ENCODE data around the gene PYDC2. TPM values are rescaled to one million over a fixed set of nuclear protein-coding genes. Genes with fewer than 3 reads are reported as not detected.

PYDC2 gene
- total RNA-seq (2014; rRNA removed; shearing (Covaris generic)), result not detected in 2 replicates
- not detected in 2 replicates for polyA plus RNA-seq (2015; cell fraction: cytosol; rRNA removed)
- not detected in 2 replicates for polyA plus RNA-seq (2015; cell fraction: nucleus; rRNA removed)

DNA sequence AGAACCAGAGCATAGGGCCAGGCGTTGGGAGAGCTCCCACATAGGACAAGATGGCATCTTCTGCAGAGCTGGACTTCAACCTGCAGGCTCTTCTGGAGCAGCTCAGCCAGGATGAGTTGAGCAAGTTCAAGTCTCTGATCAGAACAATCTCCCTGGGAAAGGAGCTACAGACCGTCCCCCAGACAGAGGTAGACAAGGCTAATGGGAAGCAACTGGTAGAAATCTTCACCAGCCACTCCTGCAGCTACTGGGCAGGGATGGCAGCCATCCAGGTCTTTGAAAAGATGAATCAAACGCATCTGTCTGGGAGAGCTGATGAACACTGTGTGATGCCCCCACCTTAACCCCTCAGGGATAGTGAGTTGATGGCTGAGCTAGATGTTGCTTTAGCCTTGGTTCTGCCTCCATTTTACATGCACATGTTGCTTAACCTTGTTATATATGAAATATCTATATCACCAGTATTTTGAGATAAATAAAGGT lies at the start of gene PYDC2:
Gene PYDC2 (plus strand): TSS at position 51 of the 483 bp plus-strand sequence. CDS start 0 bp downstream, at position 51.
- in situ Hi-C loops (cut with HindIII; ENCODE audit: low pct_unique_long_range_greater_than_20kb, low sequenced_read_pairs), result no loop called here
- DNase-seq (ENCODE audit: low read depth, low spot score), result no peak

DNA sequence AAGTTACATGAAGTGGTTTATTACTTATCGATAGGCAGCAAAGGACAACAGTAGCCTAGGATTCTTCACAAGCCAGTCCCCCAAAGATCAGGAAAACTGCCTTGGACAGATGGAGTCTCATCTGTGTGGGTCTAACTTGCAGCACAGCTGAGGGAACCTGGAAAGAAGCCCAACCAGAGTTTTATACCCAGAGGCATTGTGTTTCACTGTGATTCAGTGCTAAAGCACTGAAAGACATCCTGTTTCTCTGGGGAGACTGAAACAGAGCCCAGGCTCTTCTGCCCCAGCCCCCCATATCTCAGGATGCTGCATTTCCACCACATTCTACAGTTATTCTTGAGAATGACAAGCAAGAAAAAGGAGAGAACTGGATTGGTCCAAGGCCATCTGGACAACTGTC lies 48.2 kb upstream of the PYDC2 start:
- no peak for DNase-seq (ENCODE audit: low read depth, low spot score)

DNA sequence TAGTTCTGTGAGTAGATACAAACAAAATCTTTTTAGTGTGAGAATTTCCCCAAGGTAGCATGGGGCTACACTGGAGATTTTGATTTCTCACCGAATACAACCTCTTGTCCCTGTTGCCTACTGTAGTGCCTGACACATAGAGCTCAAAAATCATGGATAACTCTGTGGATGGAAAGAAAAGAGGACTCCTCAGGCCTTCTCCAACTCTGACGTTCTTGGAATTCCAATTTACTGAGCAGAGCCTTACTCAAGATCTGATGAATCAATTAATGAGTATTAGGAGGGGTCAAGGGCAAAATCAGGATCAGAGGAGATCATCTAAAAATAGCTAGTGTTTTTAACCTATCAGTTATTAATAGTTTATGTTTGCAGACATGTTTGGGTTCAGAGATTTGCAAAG lies 46.7 kb upstream of the PYDC2 start:
- in situ Hi-C loops (cut with HindIII; ENCODE audit: low pct_unique_long_range_greater_than_20kb, low sequenced_read_pairs), result no loop called here
- no peak for DNase-seq (ENCODE audit: low read depth, low spot score)

More for the DNA sequence above, 48.2 kb upstream of the PYDC2 start:
- in situ Hi-C loops (cut with HindIII; ENCODE audit: low pct_unique_long_range_greater_than_20kb, low sequenced_read_pairs), result no loop called here

DNA sequence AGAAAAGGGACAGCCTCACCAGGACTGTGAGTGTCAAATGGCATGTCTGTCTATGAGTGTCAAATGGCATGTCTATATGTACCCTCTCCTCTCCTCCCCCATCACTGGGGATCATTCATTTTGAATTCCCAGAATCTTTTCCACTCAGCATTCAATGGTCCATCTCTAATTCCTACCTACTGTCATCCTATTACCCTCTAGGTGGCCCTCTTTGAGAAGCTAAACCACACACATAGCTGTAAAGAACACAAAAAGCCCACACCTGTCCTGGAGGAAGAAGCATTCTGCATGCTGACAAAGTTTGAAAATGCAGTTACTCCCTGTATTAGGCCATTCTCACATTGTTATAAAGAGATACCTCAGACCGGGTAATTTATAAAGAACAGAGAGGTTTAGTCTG lies 46.2 kb upstream of the PYDC2 start:
- in situ Hi-C loops (cut with HindIII; ENCODE audit: low pct_unique_long_range_greater_than_20kb, low sequenced_read_pairs), result no loop called here
- DNase-seq (ENCODE audit: low read depth, low spot score), result no peak

- in situ Hi-C loops (cut with HindIII; ENCODE audit: low pct_unique_long_range_greater_than_20kb, low sequenced_read_pairs), result no loop called here
- no peak for DNase-seq (ENCODE audit: low read depth, low spot score)
These were observed 45.4 kb upstream of the PYDC2 start for GRCh38 chr3:191415566-191415965.

DNA sequence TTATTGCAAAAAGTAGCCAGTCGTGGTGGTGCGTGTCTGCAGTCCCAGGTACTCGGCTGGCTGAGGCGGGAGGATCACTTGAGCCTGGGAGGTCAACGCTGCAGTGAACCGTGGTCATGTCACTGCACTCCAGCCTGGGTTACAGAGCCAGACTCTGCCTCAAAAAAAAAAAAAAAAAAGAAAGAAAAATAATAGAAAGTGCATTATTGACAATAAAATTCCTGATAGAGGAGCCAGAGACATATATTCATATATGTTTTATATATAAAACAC lies 43.6 kb upstream of the PYDC2 start:
- DNase-seq (ENCODE audit: low read depth, low spot score), result no peak
- in situ Hi-C loops (cut with HindIII; ENCODE audit: low pct_unique_long_range_greater_than_20kb, low sequenced_read_pairs), result no loop called here

DNA sequence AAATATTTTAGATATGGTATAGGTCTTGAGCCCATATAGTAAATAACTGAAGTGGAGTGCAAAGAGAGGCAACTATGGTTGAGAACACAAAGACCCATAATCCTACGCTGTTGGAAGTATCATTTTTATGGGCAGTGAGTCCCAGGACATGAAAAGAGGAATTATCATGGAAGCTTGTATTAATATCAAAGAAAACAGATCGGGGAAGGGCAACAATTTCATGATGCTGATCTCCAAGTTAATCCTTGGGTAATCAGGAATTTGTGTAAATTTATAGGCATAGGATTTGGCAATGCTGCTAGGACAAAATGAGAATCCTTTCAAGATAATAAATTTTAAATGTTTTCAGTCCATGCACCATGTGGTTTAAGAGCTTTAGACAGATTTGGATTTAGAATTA lies 40.2 kb upstream of the PYDC2 start:
- in situ Hi-C loops (cut with HindIII; ENCODE audit: low pct_unique_long_range_greater_than_20kb, low sequenced_read_pairs), result no loop called here
- no peak for DNase-seq (ENCODE audit: low read depth, low spot score)

GRCh38 chr3:191424881-191425280 lies 36.1 kb upstream of the PYDC2 start:
- DNase-seq (ENCODE audit: low read depth, low spot score), result no peak
- in situ Hi-C loops (cut with HindIII; ENCODE audit: low pct_unique_long_range_greater_than_20kb, low sequenced_read_pairs), result no loop called here

DNA sequence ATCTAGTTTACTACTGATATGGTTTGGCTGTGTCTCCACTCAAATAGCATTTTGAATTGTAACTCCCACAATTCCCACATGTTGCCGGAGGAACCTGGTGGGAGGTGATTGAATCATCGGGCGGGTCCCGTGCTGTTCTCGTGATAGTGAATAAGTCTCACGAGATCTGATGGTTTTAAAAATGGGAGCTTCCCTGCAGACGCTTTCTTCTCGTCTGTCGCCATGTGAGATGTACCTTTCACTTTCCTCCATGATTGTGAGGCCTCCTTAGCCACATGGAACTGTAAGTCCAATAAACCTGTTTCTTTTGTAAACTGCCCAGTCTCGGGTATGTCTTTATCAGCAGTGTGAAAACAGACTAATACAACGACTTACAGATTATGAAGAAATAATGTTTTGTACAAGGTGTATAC lies 35.6 kb upstream of the PYDC2 start:
- in situ Hi-C loops (cut with HindIII; ENCODE audit: low pct_unique_long_range_greater_than_20kb, low sequenced_read_pairs), result no loop called here
- peak; percentile 74 for DNase-seq (ENCODE audit: low read depth, low spot score)

- in situ Hi-C loops (cut with HindIII; ENCODE audit: low pct_unique_long_range_greater_than_20kb, low sequenced_read_pairs), result no loop called here
- DNase-seq (ENCODE audit: low read depth, low spot score), result no peak
These were observed 34.7 kb upstream of the PYDC2 start for GRCh38 chr3:191426311-191426710.

DNA sequence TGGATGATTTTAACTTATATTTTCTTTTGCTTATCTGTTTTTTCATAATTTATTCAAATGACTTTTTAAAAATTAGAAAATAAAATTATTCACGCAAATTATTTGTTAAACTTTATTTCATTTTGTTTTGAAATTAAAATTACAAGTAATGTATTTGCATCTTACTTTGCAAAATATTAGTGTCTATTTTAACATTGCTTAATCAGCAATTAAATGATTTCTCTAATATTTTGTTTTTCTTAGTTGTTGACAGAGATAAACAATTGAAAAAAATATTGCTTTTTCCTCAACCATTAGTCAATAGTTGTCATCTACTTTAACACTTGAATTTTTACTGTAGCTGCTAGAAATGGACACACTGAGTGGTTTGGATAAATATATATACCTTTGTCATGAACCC lies 32.8 kb upstream of the PYDC2 start:
- DNase-seq (ENCODE audit: low read depth, low spot score), result no peak
- in situ Hi-C loops (cut with HindIII; ENCODE audit: low pct_unique_long_range_greater_than_20kb, low sequenced_read_pairs), result no loop called here

GRCh38 chr3:191430103-191430502 lies 30.9 kb upstream of the PYDC2 start:
- DNase-seq (ENCODE audit: low read depth, low spot score), result no peak

DNA sequence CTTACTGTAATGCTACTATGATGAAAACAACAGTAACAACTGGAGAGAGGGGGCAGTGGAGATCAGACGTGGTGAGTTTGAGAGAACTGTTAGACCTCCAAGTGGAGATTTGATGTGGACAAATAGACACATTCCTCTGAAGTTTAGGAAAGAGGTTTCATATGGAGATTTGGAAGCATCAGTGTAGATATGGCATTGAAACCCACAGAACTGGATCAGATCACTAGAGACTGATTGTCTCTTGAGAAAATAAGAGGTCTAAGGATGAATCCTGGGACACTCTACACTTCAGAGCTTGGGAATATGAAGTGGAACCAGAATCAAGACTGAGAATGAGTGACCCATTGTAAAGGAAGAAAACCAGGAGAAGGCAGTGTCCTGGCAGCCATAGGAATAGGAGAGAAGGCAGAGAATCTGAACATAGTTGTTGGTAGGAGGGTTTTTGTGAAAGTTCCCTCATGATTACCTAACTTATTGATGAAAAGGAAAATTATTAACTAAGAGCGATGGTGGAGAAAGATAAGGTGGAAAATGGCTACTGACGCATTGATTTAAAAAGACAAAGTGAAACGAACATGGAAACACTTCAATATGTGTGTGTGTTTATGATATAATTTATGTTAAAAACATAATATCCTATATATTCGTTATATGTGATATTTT lies 29.7 kb upstream of the PYDC2 start:
- in situ Hi-C loops (cut with HindIII; ENCODE audit: low pct_unique_long_range_greater_than_20kb, low sequenced_read_pairs), result no loop called here
- DNase-seq (ENCODE audit: low read depth, low spot score), result no peak

More at GRCh38 chr3:191430103-191430502, 30.9 kb upstream of the PYDC2 start:
- in situ Hi-C loops (cut with HindIII; ENCODE audit: low pct_unique_long_range_greater_than_20kb, low sequenced_read_pairs), result no loop called here

- in situ Hi-C loops (cut with HindIII; ENCODE audit: low pct_unique_long_range_greater_than_20kb, low sequenced_read_pairs), result no loop called here
- no peak for DNase-seq (ENCODE audit: low read depth, low spot score)
These were observed 28.8 kb upstream of the PYDC2 start for GRCh38 chr3:191432162-191432561.

DNA sequence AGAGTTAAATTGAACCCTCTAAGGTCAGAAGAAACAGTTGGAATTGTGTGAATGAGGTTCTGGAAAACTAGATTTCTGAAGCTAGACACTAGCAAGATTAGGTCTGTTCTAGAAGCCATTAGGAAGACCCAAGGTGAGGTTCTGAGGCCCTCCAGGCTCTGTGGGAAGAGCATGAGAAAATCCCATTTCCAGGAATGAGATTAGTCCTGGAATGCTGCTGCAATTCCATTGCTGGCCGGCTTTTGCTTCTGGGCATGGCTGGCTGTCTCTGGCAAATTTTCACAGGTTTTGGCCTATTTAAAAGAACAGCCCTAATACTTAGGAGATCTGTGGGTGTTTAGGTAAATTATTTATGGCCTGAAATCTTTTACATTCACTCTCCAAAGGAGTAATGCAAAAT lies 26.9 kb upstream of the PYDC2 start:
- in situ Hi-C loops (cut with HindIII; ENCODE audit: low pct_unique_long_range_greater_than_20kb, low sequenced_read_pairs), result no loop called here
- no peak for DNase-seq (ENCODE audit: low read depth, low spot score)

DNA sequence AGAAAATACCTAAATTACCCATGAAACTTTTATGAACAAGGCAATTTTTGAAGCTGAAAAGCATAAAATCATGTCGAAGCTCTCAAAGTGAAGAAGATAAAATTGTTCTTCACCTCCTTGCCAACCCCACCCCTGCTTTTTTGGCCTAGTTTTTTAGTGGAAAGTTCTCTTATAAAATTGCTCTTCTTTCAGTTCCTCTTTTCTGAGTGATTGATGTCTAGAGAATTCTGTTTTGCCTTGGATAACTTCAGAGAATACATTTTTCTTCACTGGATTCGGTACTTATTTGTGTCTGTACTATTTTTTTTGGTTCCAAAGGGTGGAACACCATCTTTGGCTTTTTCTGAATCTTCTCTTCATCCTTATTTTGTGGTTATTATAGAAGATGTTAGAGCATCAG lies 25.0 kb upstream of the PYDC2 start:
- in situ Hi-C loops (cut with HindIII; ENCODE audit: low pct_unique_long_range_greater_than_20kb, low sequenced_read_pairs), result no loop called here

DNA sequence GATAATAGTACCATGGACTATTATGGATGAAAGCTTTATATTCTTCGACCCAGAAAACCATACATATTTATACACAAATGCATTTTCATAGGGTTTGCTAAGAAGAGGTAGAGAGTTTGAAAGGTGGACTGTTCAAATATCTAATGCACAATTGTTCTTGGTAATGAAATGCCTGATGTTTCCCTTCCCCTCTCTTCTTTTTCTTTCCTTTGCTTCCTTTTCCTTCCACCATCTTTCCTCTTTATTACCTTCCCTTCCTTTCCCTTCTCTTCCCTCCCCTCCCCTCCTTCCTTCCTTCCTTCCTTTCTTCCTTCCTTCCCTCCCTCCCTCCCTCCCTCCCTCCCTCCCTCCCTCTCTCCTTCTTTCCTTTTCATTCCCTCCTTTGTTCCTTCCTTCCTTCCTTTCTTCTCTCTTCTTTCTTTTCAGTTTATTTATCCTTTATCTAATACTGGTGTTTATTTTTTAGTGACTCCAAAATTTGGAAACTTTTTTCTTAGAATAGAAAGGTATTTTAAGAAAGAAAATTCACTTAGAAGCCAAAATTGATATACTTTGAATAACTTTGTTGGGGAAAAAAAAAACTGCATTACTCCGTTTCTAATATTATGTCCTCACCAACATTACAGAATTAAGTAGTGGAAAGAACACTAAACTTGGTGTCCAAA lies 22.7 kb upstream of the PYDC2 start:
- in situ Hi-C loops (cut with HindIII; ENCODE audit: low pct_unique_long_range_greater_than_20kb, low sequenced_read_pairs), result no loop called here
- DNase-seq (ENCODE audit: low read depth, low spot score), result no peak

More for the DNA sequence above, 25.0 kb upstream of the PYDC2 start:
- DNase-seq (ENCODE audit: low read depth, low spot score), result no peak

DNA sequence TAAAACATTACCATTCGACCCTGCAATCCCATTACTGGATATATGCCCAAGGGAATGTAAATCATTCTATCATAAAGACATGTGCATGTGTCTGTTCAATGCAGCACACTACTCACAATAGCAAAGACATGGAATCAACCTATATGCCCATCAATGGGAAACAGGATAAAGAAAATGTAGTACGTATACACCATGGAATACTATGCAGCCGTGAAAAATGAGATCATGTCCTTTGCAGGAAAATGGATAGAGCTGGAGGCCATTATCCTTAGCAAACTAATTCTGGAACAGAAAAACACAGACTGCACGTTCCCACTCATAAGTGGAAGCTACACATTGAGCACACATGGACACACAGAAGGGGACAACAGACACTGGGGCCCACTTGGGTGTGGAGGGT lies 20.4 kb upstream of the PYDC2 start:
- in situ Hi-C loops (cut with HindIII; ENCODE audit: low pct_unique_long_range_greater_than_20kb, low sequenced_read_pairs), result no loop called here
- DNase-seq (ENCODE audit: low read depth, low spot score), result no peak

DNA sequence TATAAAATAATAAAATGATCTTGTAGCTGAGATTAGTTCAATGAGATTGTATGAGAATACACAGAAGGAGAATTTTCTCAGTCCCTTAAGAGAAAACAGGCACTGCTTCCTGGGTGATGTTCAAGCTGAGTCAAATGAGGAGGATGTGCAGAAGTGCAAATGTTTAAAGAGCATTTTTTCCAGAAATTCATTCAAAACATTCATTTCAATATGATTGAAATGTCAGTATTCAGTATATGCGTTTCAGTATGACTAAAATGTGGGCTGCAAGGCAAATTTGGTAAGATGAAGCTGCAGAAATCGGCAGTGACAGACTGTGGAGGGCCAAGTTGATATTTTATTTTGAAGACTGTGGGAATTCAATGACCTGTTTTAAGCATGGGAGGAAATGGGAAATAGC lies 19.3 kb upstream of the PYDC2 start:
- in situ Hi-C loops (cut with HindIII; ENCODE audit: low pct_unique_long_range_greater_than_20kb, low sequenced_read_pairs), result no loop called here
- no peak for DNase-seq (ENCODE audit: low read depth, low spot score)
